Uterus (tissue), 4 donors: Measurements from ENCODE around the gene DLK1. TPM values are rescaled to one million over a fixed set of nuclear protein-coding genes. Genes with fewer than 3 reads are reported as not detected.

ENCODE experiments used
- DNase-seq, 2 donors: peaks; one replicate each; pipeline ENCODE4 v3.0.0-alpha.2; 2019 to 2020
- H3K27ac ChIP-seq, 2 donors: fragments of 200-600 bp; sonication (generic); 1 replicate in 1 of 2; 2 replicates in 1 of 2; pipeline ENCODE4 v1.5.1; 2016 to 2018
- H3K27me3 ChIP-seq, 2 donors: fragments of 200-600 bp; sonication (generic); one replicate each; pipeline ENCODE4 v1.5.1; 2018 to 2019; ENCODE audit warnings: control low read depth in 1 of 2
- H3K36me3 ChIP-seq, 2 donors: fragments of 200-600 bp; sonication (generic); one replicate each; pipeline ENCODE4 v1.5.1; 2019; ENCODE audit warnings: control low read depth in 1 of 2
- H3K4me1 ChIP-seq, 2 donors: fragments of 200-600 bp; sonication (generic); one replicate each; pipeline ENCODE4 v1.5.1; 2018 to 2019; ENCODE audit warnings: control low read depth in 1 of 2
- H3K4me3 ChIP-seq, 2 donors: fragments of 200-600 bp; sonication (generic); 1 replicate in 1 of 2; 2 replicates in 1 of 2; pipeline ENCODE4 v1.5.1; 2018 to 2019; ENCODE audit warnings: mild to moderate bottlenecking in 1 of 2
- H3K9me3 ChIP-seq, 2 donors: fragments of 200-600 bp; sonication (generic); one replicate each; pipeline ENCODE4 v1.5.1; 2019; ENCODE audit warnings: control low read depth in 1 of 2
- CTCF ChIP-seq, 4 experiments: fragments of 200-600 bp in 2 of 4; fragments of 450-650 bp in 2 of 4; sonication (generic) in 2 of 4; IDR thresholded peaks; one replicate each; pipeline ENCODE4 v1.5.1; 2016 to 2019; ENCODE audit warnings: antibody characterized with exemption in 4 of 4, mild to moderate bottlenecking in 2 of 4, moderate library complexity in 1 of 4
- POLR2A ChIP-seq, 2 donors: fragments of 450-650 bp; IDR thresholded peaks; one replicate each; pipeline ENCODE4 v1.6.1; 2016; ENCODE audit warnings: antibody characterized with exemption in 2 of 2, mild to moderate bottlenecking in 1 of 2, moderate library complexity in 1 of 2
- intact Hi-C: fragments of 100-400 bp; cut with DNase I; formaldehyde crosslinking; loops from one replicate; pipeline ENCODE4 v1.15.1; 2023; ENCODE audit warnings: low total_unique reads
- total RNA-seq, 4 donors: library from RNA; depleted of rRNA in 3 of 4; stranded (reverse); fragments of >200 nt in 3 of 4; gene quantifications; one replicate each; pipeline versions ENCODE4 v1.1.0 to v1.2.4, GENCODE V29; 2014 to 2023
- donor health status: DM: yes; HTN: yes; CAD: no.

The DLK1 gene
- total RNA-seq, 4 donors from 2014 or later, result 2.2 to 41.1 TPM; not detected in 2

GRCh38 chr14:100737526-100737925 lies 10.8 kb downstream of the DLK1 start:
- no peaks in the 10 kb centered on the region for H3K4me1 ChIP-seq
- H3K9me3 ChIP-seq, result no peaks in the 10 kb centered on the region
- TF ChIP-seq CTCF (IDR thresholded peaks at IDR 0.05) (no peak), POLR2A (IDR thresholded peaks at IDR 0.05) (no peak)
- H3K27ac ChIP-seq, result no peak overlapping the region
- no peaks in the 10 kb centered on the region for H3K27me3 ChIP-seq
- no peak overlapping the region for H3K4me3 ChIP-seq
- H3K36me3 ChIP-seq, result no peaks in the 10 kb centered on the region
- DNase-seq, result peak in 1 of 2 donors; percentile 1
- intact Hi-C loops, result no loop called here

- H3K9me3 ChIP-seq, result no peaks in the 10 kb centered on the region
- intact Hi-C loops, result no loop called here
- DNase-seq, result peak in 1 of 2 donors; percentile 6
- TF ChIP-seq CTCF (IDR thresholded peaks at IDR 0.05), result no peak
- TF ChIP-seq POLR2A (IDR thresholded peaks at IDR 0.05), result no peak
- no peaks in the 10 kb centered on the region for H3K4me1 ChIP-seq
- no peaks in the 10 kb centered on the region for H3K27me3 ChIP-seq
- no peaks in the 10 kb centered on the region for H3K36me3 ChIP-seq
- no peak overlapping the region for H3K4me3 ChIP-seq
- H3K27ac ChIP-seq, result no peak overlapping the region
Measured at GRCh38 chr14:100738269-100738691, 11.6 kb downstream of the DLK1 start.

- no peaks in the 10 kb centered on the region for H3K27me3 ChIP-seq
- no peaks in the 10 kb centered on the region for H3K9me3 ChIP-seq
- intact Hi-C loops, result no loop called here
- no peak overlapping the region for H3K4me3 ChIP-seq
- TF ChIP-seq CTCF (IDR thresholded peaks at IDR 0.05) (no peak), POLR2A (IDR thresholded peaks at IDR 0.05) (no peak)
- peak in 1 of 2 donors; percentile 7 for DNase-seq
- H3K4me1 ChIP-seq, result no peaks in the 10 kb centered on the region
- no peaks in the 10 kb centered on the region for H3K36me3 ChIP-seq
- no peak overlapping the region for H3K27ac ChIP-seq
Measured at GRCh38 chr14:100738704-100739131, 12.0 kb downstream of the DLK1 start.

- H3K9me3 ChIP-seq, result no peaks in the 10 kb centered on the region
- no peaks in the 10 kb centered on the region for H3K36me3 ChIP-seq
- no peak overlapping the region for H3K4me3 ChIP-seq
- H3K4me1 ChIP-seq, result no peaks in the 10 kb centered on the region
- intact Hi-C loops, result no loop called here
- peak in 1 of 2 donors; percentile 5 for DNase-seq
- H3K27ac ChIP-seq, result no peak overlapping the region
- TF ChIP-seq POLR2A (IDR thresholded peaks at IDR 0.05) (no peak), CTCF (IDR thresholded peaks at IDR 0.05) (no peak)
- H3K27me3 ChIP-seq, result no peaks in the 10 kb centered on the region
Measured at GRCh38 chr14:100739306-100739705, 12.6 kb downstream of the DLK1 start.

GRCh38 chr14:100740196-100740825 lies 13.6 kb downstream of the DLK1 start:
- Histone ChIP-seq H3K27ac (no peak overlapping the region), H3K9me3 (no peaks in the 10 kb centered on the region), H3K4me3 (no peak overlapping the region), H3K36me3 (no peaks in the 10 kb centered on the region), H3K4me1 (no peaks in the 10 kb centered on the region), H3K27me3 (no peaks in the 10 kb centered on the region)
- intact Hi-C loops, result no loop called here
- no peak for DNase-seq
- TF ChIP-seq CTCF (IDR thresholded peaks at IDR 0.05) (no peak), POLR2A (IDR thresholded peaks at IDR 0.05) (no peak)
